Hematopoietic multipotent progenitor cell treated with erythropoietin and hydrocortisone succinate and interleukin-3 and kit ligand, for 4 days (in vitro differentiated cells): ENCODE results near the gene IDI1.
"Not testable (repeated sequence)": the region's sequence is repeated elsewhere in the genome, so short reads cannot be mapped to it uniquely, and the experiment has no call there.

Experiments used
- DNase-seq: peaks from one replicate; pipeline ENCODE4 v3.0.0-alpha.2; 2015

IDI1 gene

GRCh38 chr10:1061930-1062774 is 13.2 kb upstream of the IDI1 start:
- DNase-seq: no peak

- DNase-seq: no peak
These were observed 11.0 kb upstream of the IDI1 start for GRCh38 chr10:1059902-1060301.

GRCh38 chr10:1058017-1058416 is 9.1 kb upstream of the IDI1 start:
- no peak for DNase-seq

- peak; percentile 82 for DNase-seq
These were observed 8.3 kb upstream of the IDI1 start for GRCh38 chr10:1057106-1057657.

- DNase-seq: peak; percentile 93
These were observed 7.6 kb upstream of the IDI1 start, which contains the start of gene WDR37 for GRCh38 chr10:1056326-1057105. TSS of gene WDR37 (plus strand) at chr10:1056385. CDS start at chr10:1072156, 15,771 bp downstream.

- no peak for DNase-seq
These were observed 5.8 kb upstream of the IDI1 start for GRCh38 chr10:1054684-1055083.

- DNase-seq: no peak
These were observed 1.6 kb upstream of the IDI1 start for GRCh38 chr10:1050554-1050953.

- DNase-seq: peak; percentile 78
These were observed 1.2 kb upstream of the IDI1 start for GRCh38 chr10:1050145-1050544.

- no peak for DNase-seq
These were observed 573 bp upstream of the IDI1 start for GRCh38 chr10:1049425-1049958.

GRCh38 chr10:1048349-1048731 is 579 bp downstream of the IDI1 start:
- DNase-seq: no peak

- peak; percentile 71 for DNase-seq
These were observed 982 bp downstream of the IDI1 start for GRCh38 chr10:1047937-1048336.

- DNase-seq: no peak
These were observed 3.5 kb downstream of the IDI1 start for GRCh38 chr10:1045415-1045814.

- DNase-seq: no peak
These were observed 4.0 kb downstream of the IDI1 start for GRCh38 chr10:1044964-1045363.

- no peak for DNase-seq
These were observed 4.8 kb downstream of the IDI1 start for GRCh38 chr10:1044146-1044545.

GRCh38 chr10:1043532-1043995 is 5.4 kb downstream of the IDI1 start:
- DNase-seq: peak; percentile 75

GRCh38 chr10:1041514-1041913 is 7.4 kb downstream of the IDI1 start:
- no peak for DNase-seq

GRCh38 chr10:1040133-1040532 is 8.8 kb downstream of the IDI1 start:
- no peak for DNase-seq

GRCh38 chr10:1038769-1039168 is 10.2 kb downstream of the IDI1 start:
- DNase-seq: not testable (repeated sequence)

GRCh38 chr10:1037098-1037497 is 11.8 kb downstream of the IDI1 start:
- no peak for DNase-seq

- DNase-seq: no peak
These were observed 12.6 kb downstream of the IDI1 start for GRCh38 chr10:1036341-1036791.

GRCh38 chr10:1035201-1035600 is 13.7 kb downstream of the IDI1 start:
- no peak for DNase-seq

- DNase-seq: no peak
These were observed 14.2 kb downstream of the IDI1 start for GRCh38 chr10:1034758-1035157.

GRCh38 chr10:1033601-1034000 is 15.3 kb downstream of the IDI1 start:
- DNase-seq: no peak
